ENCODE data around the gene OR7D2.

OR7D2 gene

DNA sequence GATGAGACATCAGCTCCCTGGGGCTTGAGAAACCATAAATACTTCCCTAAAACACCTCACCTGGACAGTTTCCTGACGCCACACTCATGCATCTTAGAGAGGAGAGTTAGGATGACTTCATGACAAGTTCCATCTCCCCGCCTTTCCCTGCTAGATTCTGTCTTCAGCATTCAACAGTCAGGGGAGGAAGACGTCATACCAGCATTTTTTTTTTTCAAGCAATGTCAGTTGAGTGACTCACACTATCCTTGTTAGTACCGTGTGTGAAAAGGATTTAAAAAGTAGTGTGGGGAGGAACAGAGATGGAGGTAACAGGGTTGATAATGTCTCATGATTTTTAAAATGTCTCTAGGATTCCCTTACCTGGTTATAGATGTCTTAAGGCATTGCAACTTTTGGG, at the start of gene OR7D2:
Gene OR7D2, plus strand, starts transcription at position 79 of the 400 bp plus-strand sequence. CDS start 6,803 bp downstream, outside the sequence.
- no peak within 1 kb of the TSS for H3K4me3 ChIP-seq (replicated peaks; ENCODE audit: low read depth, low read length)
- TF ChIP-seq, protein P1, sequence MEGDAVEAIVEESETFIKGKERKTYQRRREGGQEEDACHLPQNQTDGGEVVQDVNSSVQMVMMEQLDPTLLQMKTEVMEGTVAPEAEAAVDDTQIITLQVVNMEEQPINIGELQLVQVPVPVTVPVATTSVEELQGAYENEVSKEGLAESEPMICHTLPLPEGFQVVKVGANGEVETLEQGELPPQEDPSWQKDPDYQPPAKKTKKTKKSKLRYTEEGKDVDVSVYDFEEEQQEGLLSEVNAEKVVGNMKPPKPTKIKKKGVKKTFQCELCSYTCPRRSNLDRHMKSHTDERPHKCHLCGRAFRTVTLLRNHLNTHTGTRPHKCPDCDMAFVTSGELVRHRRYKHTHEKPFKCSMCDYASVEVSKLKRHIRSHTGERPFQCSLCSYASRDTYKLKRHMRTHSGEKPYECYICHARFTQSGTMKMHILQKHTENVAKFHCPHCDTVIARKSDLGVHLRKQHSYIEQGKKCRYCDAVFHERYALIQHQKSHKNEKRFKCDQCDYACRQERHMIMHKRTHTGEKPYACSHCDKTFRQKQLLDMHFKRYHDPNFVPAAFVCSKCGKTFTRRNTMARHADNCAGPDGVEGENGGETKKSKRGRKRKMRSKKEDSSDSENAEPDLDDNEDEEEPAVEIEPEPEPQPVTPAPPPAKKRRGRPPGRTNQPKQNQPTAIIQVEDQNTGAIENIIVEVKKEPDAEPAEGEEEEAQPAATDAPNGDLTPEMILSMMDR (IDR thresholded peaks at IDR 0.05; ENCODE audit: low read depth, low read length, missing control alignments) = no peak
- no peak for DNase-seq (ENCODE audit: extremely low read depth, low read depth)

DNA sequence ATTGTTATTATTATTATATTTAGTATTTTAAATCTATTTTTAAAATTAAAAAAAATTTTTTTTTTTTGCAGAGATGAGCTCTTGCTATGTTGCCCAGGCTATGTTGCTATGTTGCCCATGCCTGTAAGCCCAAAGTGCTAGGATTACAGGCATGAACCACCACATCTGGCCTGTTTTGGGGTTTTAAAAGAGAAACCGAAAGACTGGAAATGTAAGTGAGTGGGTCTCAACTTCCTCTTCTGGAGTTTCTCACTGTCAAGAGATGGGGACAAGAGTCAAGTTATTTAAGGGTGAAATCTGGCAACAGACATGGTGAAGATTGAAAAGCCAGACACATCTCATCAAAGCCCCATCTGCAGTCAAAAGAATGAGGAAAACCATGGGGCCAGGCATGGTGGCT, 47.8 kb upstream of the OR7D2 start:
- no peak for DNase-seq (ENCODE audit: extremely low read depth, low read depth)
- H3K4me3 ChIP-seq (replicated peaks; ENCODE audit: low read depth, low read length) = no peak overlapping the region
- TF ChIP-seq, protein P1 (IDR thresholded peaks at IDR 0.05; ENCODE audit: low read depth, low read length, missing control alignments) = no peak

DNA sequence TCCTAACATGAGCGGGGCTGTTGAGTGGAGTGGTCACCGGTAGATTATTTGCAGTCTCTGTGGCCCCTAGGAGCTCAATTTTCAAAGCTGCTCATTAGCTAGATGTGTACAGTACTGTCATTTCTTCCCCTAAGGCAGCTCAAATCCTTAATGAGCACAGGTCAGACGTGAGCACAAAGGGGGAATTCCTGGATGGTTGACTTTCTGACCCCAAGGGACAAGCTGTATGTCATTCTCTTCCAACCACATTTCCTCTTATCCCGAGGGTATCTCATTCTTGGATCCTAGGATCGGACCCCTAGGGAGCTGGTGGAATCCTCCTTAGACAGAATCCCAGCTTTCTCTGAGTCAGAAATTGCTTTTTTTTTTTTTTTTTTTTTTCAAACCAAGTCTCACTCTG, 46.4 kb upstream of the OR7D2 start:
- no peak overlapping the region for H3K4me3 ChIP-seq (replicated peaks; ENCODE audit: low read depth, low read length)
- DNase-seq (ENCODE audit: extremely low read depth, low read depth) = no peak
- TF ChIP-seq, protein P1 (IDR thresholded peaks at IDR 0.05; ENCODE audit: low read depth, low read length, missing control alignments) = no peak

DNA sequence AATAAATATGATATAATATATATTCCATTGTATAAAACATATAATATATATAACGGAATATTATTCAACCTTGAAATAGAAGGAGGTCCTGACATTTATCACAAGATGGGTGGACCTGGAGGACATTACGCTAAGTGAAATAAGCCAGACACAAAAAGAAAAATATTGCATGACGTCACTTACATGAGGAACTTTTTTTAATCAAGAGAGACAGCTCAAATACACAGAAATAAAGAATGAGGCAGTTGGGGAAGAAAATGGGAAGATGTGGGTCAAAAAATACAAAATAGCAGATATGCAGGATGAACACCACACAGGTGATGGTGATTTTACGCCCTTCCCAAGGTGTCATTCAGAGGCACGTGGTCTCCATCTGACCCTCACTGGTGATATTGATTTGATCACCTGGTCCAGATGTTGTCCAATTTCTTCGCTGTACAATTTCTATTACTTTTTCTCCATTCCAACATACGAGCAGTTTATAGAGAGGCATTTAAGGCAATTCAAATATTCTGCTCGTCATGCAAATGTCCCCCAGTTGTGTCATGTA, 39.1 kb upstream of the OR7D2 start:
- TF ChIP-seq, protein P1 (IDR thresholded peaks at IDR 0.05; ENCODE audit: low read depth, low read length, missing control alignments) = no peak
- no peak for DNase-seq (ENCODE audit: extremely low read depth, low read depth)
- H3K4me3 ChIP-seq (replicated peaks; ENCODE audit: low read depth, low read length) = peak overlapping the region; percentile 99

DNA sequence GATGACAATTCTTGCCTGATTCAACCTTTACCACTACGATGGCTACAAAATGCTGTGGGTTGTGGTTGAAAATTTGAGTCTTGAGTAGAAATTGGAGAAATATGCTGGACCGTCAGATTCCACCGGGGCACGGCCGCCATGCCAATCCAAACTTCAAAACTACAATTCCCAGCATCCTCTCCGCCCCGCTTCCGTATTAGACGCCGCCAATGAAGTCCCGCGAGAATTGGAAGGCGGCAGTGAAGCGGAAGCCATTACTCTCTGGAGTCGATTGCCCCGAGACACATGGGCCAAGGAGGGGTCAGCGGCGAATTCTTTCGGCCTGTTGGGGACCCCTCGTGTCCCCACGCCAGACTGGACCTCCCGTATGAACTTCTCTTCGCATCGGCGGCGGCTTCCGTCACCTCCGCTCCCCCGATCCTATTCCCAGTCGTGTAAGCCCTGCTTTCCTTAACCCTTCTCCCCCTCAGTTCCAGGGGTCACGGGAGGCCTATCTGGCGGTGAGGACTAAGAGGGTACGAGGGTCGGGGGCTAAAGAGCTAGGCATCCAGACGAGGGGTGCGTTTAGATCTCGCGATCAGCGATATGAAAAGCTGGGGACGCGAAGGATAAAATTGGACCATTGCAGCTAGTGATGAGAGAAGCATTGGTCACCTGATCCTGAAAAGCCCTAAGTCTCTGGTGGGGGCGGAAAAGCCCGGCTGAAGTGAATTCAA, 38.5 kb upstream of the OR7D2 start, which contains the start of gene ZNF317:
Gene ZNF317, plus strand, starts transcription at position 239 of the 716 bp plus-strand sequence. CDS start 15,620 bp downstream, outside the sequence.
- peak within 1 kb of the TSS; percentile 99 for H3K4me3 ChIP-seq (replicated peaks; ENCODE audit: low read depth, low read length)
- TF ChIP-seq, protein P1 (IDR thresholded peaks at IDR 0.05; ENCODE audit: low read depth, low read length, missing control alignments) = no peak
- peak; percentile 79 for DNase-seq (ENCODE audit: extremely low read depth, low read depth)

DNA sequence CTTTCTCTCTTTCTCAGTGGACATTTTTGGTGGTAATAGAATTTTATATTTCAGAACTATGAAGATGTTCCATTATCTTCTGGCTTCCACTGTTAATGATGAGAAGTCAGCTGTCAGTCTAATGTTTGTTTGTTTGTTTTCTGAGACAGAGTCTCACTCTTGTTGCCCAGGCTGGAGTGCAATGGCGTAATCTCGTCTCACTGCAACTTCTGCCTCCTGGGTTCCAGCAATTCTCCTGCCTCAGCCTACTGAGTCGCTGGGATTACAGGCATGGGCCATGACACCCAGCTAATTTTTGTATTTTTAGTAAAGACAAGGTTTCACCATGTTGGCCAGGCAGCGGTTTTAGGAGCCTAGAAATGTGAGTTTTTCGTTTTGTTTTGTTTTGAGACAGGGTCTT, 33.9 kb upstream of the OR7D2 start:
- no peak for DNase-seq (ENCODE audit: extremely low read depth, low read depth)
- no peak overlapping the region for H3K4me3 ChIP-seq (replicated peaks; ENCODE audit: low read depth, low read length)
- TF ChIP-seq, protein P1 (IDR thresholded peaks at IDR 0.05; ENCODE audit: low read depth, low read length, missing control alignments) = no peak

All from HFF-Myc (cell line).